EH (cell line): ENCODE measurements around the gene KRTAP12-2.

ENCODE experiments used
- DNase-seq: peaks from one replicate; pipeline ENCODE4 v3.0.0-alpha.2; 2015; ENCODE audit warnings: low read depth

KRTAP12-2 gene, protein sequence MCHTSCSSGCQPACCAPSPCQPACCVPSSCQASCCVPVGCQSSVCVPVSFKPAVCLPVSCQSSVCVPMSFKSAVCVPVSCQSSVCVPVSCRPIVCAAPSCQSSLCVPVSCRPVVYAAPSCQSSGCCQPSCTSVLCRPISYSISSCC

DNA sequence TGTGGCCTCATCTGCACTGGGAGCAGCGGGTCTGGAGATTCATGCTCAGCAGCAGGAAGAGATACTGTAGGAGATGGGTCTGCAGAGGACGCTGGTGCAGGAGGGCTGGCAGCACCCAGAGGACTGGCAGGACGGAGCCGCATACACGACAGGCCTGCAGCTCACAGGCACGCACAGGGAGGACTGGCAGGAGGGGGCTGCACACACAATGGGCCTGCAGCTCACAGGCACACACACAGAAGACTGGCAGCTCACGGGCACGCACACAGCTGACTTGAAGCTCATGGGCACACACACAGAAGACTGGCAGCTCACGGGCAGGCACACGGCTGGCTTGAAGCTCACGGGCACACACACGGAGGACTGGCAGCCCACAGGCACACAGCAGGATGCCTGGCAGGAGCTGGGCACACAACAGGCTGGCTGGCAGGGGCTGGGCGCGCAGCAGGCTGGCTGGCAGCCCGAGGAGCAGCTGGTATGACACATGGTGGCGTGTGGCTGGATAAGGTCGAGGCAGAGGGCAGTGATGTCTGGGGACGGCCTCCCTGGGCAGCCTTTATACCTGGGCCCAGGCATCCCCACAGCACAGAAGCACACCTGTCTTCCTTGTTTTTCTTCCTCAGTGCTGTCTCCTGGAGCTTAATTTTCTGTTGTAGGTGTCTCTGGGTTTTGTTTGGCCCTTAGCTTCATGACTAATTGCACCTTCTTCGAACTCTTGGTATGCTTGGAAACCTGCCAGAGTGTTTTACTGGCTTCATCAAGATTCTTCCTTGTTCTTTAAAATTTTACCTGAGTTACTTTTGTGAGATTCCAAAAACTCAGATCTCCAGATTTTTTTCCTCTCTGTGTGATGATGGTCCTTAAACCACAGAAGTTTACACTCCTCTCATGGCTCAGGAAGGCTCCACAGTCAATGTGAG is at the start of gene KRTAP12-2:
Gene KRTAP12-2 (minus strand): TSS at position 527 of the 920 bp plus-strand sequence. CDS start 41 bp downstream, at position 486.
- DNase-seq = no peak

DNA sequence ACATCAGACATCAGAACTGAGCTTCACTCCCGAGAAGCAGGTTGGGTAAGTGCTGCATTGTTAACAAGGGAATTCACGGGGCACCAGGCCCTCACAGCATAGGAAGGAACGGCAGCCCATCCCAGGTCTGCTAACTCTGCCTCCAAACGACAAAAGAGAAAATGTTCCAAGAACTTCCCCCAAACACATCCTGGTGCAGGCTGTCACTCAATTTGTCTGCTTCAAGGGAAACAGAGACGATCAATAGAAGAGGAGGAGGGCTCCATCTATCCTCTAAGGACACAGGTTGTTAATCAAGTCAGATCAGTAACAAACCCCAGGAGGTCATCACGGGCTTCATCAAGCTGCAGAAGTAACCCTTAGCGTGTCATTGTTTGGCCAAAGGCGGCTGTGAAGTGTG is 48.2 kb upstream of the KRTAP12-2 start:
- DNase-seq = no peak

GRCh38 chr21:44713846-44714245 is 47.1 kb upstream of the KRTAP12-2 start:
- DNase-seq = no peak

- DNase-seq = no peak
These were observed 46.4 kb upstream of the KRTAP12-2 start for GRCh38 chr21:44713130-44713529.

- no peak for DNase-seq
These were observed 45.7 kb upstream of the KRTAP12-2 start for GRCh38 chr21:44712203-44713028.

DNA sequence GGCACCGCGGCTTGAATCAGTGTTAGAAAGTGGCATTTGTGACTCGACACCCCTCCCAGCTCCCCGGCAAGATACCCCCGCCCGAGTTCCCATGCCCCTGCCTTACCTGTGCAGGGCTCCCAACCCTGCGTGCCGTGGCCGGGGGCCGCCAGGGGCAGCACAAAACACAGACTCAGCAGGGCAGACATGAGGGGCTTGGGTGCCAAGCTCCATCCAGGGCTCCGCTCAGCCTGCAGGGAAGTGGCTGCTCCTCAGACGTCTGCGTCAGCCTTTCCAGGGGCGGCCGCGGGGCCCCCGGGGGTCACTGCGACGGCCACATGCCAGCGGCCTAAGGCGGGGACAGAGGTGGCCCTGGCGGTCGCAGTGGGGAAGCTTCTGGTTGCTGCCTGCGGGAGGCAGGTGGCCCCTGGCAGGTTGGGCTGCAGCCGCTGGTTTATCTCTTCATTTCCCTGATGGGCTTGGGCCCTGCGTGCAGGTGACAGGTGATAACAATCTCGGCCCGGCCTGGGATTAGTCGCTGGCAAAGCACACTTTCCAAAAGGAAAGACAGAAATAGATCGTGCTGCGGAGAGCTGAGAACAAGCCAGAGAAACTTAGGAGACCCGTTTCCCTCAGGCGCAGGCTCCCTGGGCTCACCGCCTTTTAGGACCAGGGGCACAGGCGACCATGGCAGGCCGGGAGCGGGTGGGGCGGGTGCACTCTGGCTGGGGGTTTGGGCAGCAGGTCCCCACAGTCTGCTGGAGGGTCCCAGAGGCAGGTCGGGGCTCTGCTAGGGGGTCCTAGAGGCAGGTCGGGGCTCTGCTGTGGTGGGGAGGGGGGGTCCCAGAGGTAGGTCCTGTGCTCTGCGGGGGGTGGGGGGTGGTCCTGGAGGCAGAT is 44.8 kb upstream of the KRTAP12-2 start, which contains the start of gene TSPEAR:
Gene TSPEAR (minus strand): TSS at position 246 of the 876 bp plus-strand sequence. CDS start 58 bp downstream, at position 188.
- DNase-seq = no peak

DNA sequence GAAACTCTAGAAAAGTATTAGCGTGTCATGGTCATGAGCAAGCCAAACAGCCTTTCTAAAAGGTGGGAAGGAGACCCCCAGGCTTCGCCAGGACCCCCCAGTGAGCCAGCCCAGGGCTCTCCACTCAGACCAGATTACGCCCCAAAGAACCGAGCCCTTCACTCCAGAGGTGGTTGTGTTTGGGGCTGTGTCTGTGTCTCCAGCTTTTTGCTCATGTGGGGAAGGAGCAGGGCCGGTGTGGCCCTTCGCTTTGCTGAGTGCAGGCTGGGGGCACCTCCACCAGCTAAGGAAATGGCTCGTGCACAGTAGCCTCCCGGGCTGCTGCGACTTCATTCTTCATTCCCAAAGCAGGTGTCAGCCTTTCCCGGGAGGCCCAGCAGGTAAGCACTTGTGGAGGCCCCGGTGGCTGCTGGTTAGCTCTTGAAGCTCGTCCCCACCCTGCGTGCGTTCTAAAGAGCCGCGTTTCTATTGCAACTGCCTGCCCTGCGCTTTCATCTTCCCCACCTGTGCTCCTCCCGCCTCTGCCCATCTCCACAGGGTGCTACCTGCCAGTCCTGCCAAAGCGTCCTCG is 44.1 kb upstream of the KRTAP12-2 start:
- DNase-seq = no peak

GRCh38 chr21:44710294-44710665 is 43.6 kb upstream of the KRTAP12-2 start:
- DNase-seq = no peak

GRCh38 chr21:44709426-44710293 is 42.9 kb upstream of the KRTAP12-2 start:
- DNase-seq = peak; percentile 10

- no peak for DNase-seq
These were observed 42.2 kb upstream of the KRTAP12-2 start for GRCh38 chr21:44708866-44709425.

GRCh38 chr21:44708213-44708865 is 41.6 kb upstream of the KRTAP12-2 start:
- DNase-seq = no peak

DNA sequence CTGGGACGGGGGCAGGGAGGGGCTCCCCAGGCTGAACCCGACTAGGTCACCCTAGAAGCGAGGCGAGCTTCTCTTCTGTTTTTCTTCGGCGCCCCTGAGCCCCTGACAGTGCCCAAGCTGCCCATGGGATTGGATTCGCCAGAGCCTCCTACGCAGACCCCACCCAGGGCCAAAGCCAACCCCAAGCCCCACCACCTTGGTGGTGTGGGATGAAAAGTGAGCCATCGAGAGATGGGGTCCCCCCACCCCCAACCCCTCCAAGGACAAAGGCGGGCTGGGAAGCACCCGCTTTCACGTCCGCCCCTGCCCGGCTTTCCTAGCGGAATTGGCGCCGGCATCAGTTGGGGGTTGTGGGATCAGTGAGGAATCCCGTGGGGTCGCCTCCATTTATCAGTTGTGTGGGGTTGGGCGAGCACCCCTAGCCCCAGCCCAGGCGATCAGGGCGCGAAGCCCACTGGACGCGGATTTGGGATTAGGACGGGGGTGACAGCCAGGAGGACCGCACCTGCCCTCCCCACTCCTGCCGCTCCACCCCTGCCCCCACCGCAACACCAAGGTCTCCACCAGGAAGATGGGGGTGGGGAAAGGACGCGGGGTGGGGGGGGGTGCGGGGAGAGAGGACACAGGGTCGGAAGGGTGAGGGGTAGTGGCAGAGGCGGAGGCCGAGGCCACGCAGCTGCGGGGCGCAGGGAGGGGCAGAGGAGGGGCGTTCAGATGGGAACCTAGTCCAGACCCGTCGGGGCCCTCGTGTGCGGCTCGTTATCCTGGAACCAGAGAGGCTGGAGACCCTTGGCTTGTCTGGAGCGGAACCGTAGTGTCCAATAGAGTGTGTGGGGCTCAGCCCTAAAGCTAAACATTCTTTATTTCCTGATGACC is 40.2 kb upstream of the KRTAP12-2 start:
- no peak for DNase-seq

- no peak for DNase-seq
These were observed 39.4 kb upstream of the KRTAP12-2 start for GRCh38 chr21:44706026-44706705.

DNA sequence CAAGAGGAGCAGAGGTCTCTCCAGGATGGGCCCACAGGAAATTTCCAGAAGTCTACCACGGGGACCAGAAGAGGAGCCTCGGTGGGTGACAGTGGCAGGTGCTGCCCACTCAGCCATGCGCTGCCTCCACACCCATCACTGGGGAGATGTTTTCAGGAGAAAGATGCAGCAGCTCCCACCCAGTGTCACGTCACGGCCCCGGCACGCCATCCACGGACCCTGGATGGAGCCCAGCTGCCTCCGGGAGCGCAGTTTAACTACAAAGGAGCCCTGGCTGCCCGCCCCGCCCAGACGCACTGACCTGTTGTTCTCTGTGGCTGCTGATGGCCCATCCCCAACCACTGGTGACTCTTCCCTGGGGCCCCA is 37.9 kb upstream of the KRTAP12-2 start:
- no peak for DNase-seq

GRCh38 chr21:44703731-44704635 is 37.3 kb upstream of the KRTAP12-2 start:
- DNase-seq = no peak

- DNase-seq = no peak
These were observed 36.4 kb upstream of the KRTAP12-2 start for GRCh38 chr21:44702973-44703730.
